ENCODE measurements around the gene ACSM2B. TPM values are rescaled to one million over a fixed set of nuclear protein-coding genes. Genes with fewer than 3 reads are reported as not detected.
"Not testable (repeated sequence)": the region's sequence is repeated elsewhere in the genome, so short reads cannot be mapped to it uniquely, and the experiment has no call there.

Gene ACSM2B
- total RNA-seq, 1 experiment from 2014 or later, result 1.4 TPM

- H3K36me3 ChIP-seq (ENCODE audit: control insufficient read depth, insufficient read depth, low read length), result no peaks in the 10 kb centered on the region
- H3K9me3 Mint-ChIP-seq (ENCODE audit: unreplicated experiment), result peaks cover 18% of the 10 kb centered on the region
- ChIA-PET CTCF (no interaction called here), POLR2A (no interaction called here)
- no peak overlapping the region for H3K4me3 ChIP-seq (ENCODE audit: low read depth, low read length)
- H3K4me3 Mint-ChIP-seq (ENCODE audit: unreplicated experiment), result no peak overlapping the region
- no peaks in the 10 kb centered on the region for H3K27me3 ChIP-seq (replicated peaks; ENCODE audit: control insufficient read depth, insufficient read depth, low read length)
- no peaks in the 10 kb centered on the region for H3K27me3 Mint-ChIP-seq (ENCODE audit: insufficient read depth, unreplicated experiment)
- H3K4me1 Mint-ChIP-seq (ENCODE audit: low read depth, unreplicated experiment), result no peaks in the 10 kb centered on the region
- no peaks in the 10 kb centered on the region for H3K9me3 ChIP-seq
- DNase-seq, result no peak
- H3K36me3 Mint-ChIP-seq (ENCODE audit: insufficient read depth, unreplicated experiment), result no peaks in the 10 kb centered on the region
- intact Hi-C loops (cut with micrococcal nuclease; ENCODE audit: unreplicated experiment), result no loop called here
- H3K4me1 ChIP-seq, result no peaks in the 10 kb centered on the region
- no TSS peak for BruUV-seq (replicated peaks)
- TF ChIP-seq CTCF (IDR thresholded peaks at IDR 0.05; ENCODE audit: insufficient read depth in 1 of 2, low read depth in 1 of 2, low read length in 1 of 2, severe bottlenecking in 1 of 2, unreplicated experiment in 1 of 2), result no peak
- no peak overlapping the region for H3K27ac Mint-ChIP-seq (ENCODE audit: unreplicated experiment)
Measured at GRCh38 chr16:20568404-20568803, 7.8 kb downstream of the ACSM2B start.

GRCh38 chr16:20566864-20567263, 9.3 kb downstream of the ACSM2B start:
- no peak overlapping the region for H3K4me3 Mint-ChIP-seq (ENCODE audit: unreplicated experiment)
- intact Hi-C loops (cut with micrococcal nuclease; ENCODE audit: unreplicated experiment), result no loop called here
- H3K27ac Mint-ChIP-seq (ENCODE audit: unreplicated experiment), result no peak overlapping the region
- no TSS peak for BruUV-seq (replicated peaks)
- H3K9me3 Mint-ChIP-seq (ENCODE audit: unreplicated experiment), result peaks cover 18% of the 10 kb centered on the region
- TF ChIP-seq CTCF (IDR thresholded peaks at IDR 0.05; ENCODE audit: insufficient read depth in 1 of 2, low read depth in 1 of 2, low read length in 1 of 2, severe bottlenecking in 1 of 2, unreplicated experiment in 1 of 2), result no peak
- no peaks in the 10 kb centered on the region for H3K4me1 Mint-ChIP-seq (ENCODE audit: low read depth, unreplicated experiment)
- DNase-seq, result no peak
- CTCF ChIA-PET, result no interaction called here
- H3K4me1 ChIP-seq, result no peaks in the 10 kb centered on the region
- no peaks in the 10 kb centered on the region for H3K36me3 Mint-ChIP-seq (ENCODE audit: insufficient read depth, unreplicated experiment)
- no peaks in the 10 kb centered on the region for H3K27me3 ChIP-seq (replicated peaks; ENCODE audit: control insufficient read depth, insufficient read depth, low read length)
- no peak overlapping the region for H3K4me3 ChIP-seq (ENCODE audit: low read depth, low read length)
- no peaks in the 10 kb centered on the region for H3K36me3 ChIP-seq (ENCODE audit: control insufficient read depth, insufficient read depth, low read length)
- POLR2A ChIA-PET, result no interaction called here
- no peaks in the 10 kb centered on the region for H3K27me3 Mint-ChIP-seq (ENCODE audit: insufficient read depth, unreplicated experiment)
- no peaks in the 10 kb centered on the region for H3K9me3 ChIP-seq

DNA sequence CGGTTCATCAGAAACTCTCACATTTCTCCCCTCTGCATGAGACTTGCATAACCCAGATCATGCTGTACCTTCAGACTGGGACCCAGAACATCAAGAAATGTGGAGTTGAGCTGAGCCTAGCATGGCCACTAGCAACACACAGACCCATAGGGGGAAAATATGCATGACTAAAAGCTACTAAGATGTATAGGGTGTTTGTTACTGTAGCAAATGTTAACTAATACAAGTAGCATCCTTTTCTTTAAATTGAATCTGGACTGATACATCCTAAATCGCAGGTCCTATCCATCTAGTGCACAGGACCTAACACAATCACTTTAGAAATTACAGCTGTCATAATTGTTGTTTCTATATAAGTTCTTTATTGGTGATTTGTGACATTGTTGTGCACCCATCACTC, 10.8 kb downstream of the ACSM2B start:
- H3K4me3 Mint-ChIP-seq (ENCODE audit: unreplicated experiment); POLR2A ChIA-PET; CTCF ChIA-PET; DNase-seq; H3K4me1 Mint-ChIP-seq (ENCODE audit: low read depth, unreplicated experiment); H3K27ac Mint-ChIP-seq (ENCODE audit: unreplicated experiment); H3K4me3 ChIP-seq (ENCODE audit: low read depth, low read length); intact Hi-C loops (cut with micrococcal nuclease; ENCODE audit: unreplicated experiment); H3K27me3 Mint-ChIP-seq (ENCODE audit: insufficient read depth, unreplicated experiment); H3K36me3 ChIP-seq (ENCODE audit: control insufficient read depth, insufficient read depth, low read length); H3K27me3 ChIP-seq (replicated peaks; ENCODE audit: control insufficient read depth, insufficient read depth, low read length); H3K9me3 ChIP-seq; H3K36me3 Mint-ChIP-seq (ENCODE audit: insufficient read depth, unreplicated experiment); BruUV-seq (replicated peaks); H3K4me1 ChIP-seq: not testable (repeated sequence)
- peaks cover 15% of the 10 kb centered on the region for H3K9me3 Mint-ChIP-seq (ENCODE audit: unreplicated experiment)

GRCh38 chr16:20564218-20564617, 11.9 kb downstream of the ACSM2B start:
- H3K4me1 Mint-ChIP-seq (ENCODE audit: low read depth, unreplicated experiment); BruUV-seq (replicated peaks): not testable (repeated sequence)

GRCh38 chr16:20555628-20556027, 20.5 kb downstream of the ACSM2B start:
- H3K9me3 ChIP-seq; H3K27me3 ChIP-seq (replicated peaks; ENCODE audit: control insufficient read depth, insufficient read depth, low read length); intact Hi-C loops (cut with micrococcal nuclease; ENCODE audit: unreplicated experiment); H3K4me1 ChIP-seq; H3K27me3 Mint-ChIP-seq (ENCODE audit: insufficient read depth, unreplicated experiment); H3K27ac Mint-ChIP-seq (ENCODE audit: unreplicated experiment); H3K36me3 ChIP-seq (ENCODE audit: control insufficient read depth, insufficient read depth, low read length); CTCF ChIA-PET; H3K4me3 ChIP-seq (ENCODE audit: low read depth, low read length); DNase-seq; H3K36me3 Mint-ChIP-seq (ENCODE audit: insufficient read depth, unreplicated experiment); BruUV-seq (replicated peaks); H3K4me3 Mint-ChIP-seq (ENCODE audit: unreplicated experiment); H3K4me1 Mint-ChIP-seq (ENCODE audit: low read depth, unreplicated experiment): not testable (repeated sequence)
- H3K9me3 Mint-ChIP-seq (ENCODE audit: unreplicated experiment), result peaks cover 19% of the 10 kb centered on the region
- POLR2A ChIA-PET, result interaction anchor here (0.6 kb wide), 1 partner anchor 186 kb away, joined by 3 read pairs; no protein-coding TSS in a partner anchor

More at GRCh38 chr16:20564218-20564617, 11.9 kb downstream of the ACSM2B start:
- intact Hi-C loops (cut with micrococcal nuclease; ENCODE audit: unreplicated experiment); H3K27me3 ChIP-seq (replicated peaks; ENCODE audit: control insufficient read depth, insufficient read depth, low read length); H3K4me3 Mint-ChIP-seq (ENCODE audit: unreplicated experiment); H3K36me3 ChIP-seq (ENCODE audit: control insufficient read depth, insufficient read depth, low read length); CTCF ChIA-PET; DNase-seq; H3K4me3 ChIP-seq (ENCODE audit: low read depth, low read length); H3K4me1 ChIP-seq; H3K9me3 ChIP-seq; H3K27ac Mint-ChIP-seq (ENCODE audit: unreplicated experiment); H3K27me3 Mint-ChIP-seq (ENCODE audit: insufficient read depth, unreplicated experiment); H3K36me3 Mint-ChIP-seq (ENCODE audit: insufficient read depth, unreplicated experiment); POLR2A ChIA-PET: not testable (repeated sequence)
- peaks cover 19% of the 10 kb centered on the region for H3K9me3 Mint-ChIP-seq (ENCODE audit: unreplicated experiment)

GRCh38 chr16:20554689-20555088, 21.5 kb downstream of the ACSM2B start:
- H3K27ac Mint-ChIP-seq (ENCODE audit: unreplicated experiment); H3K4me1 Mint-ChIP-seq (ENCODE audit: low read depth, unreplicated experiment); H3K36me3 Mint-ChIP-seq (ENCODE audit: insufficient read depth, unreplicated experiment); H3K4me1 ChIP-seq; DNase-seq; H3K9me3 ChIP-seq; BruUV-seq (replicated peaks); H3K27me3 ChIP-seq (replicated peaks; ENCODE audit: control insufficient read depth, insufficient read depth, low read length); H3K4me3 Mint-ChIP-seq (ENCODE audit: unreplicated experiment); H3K27me3 Mint-ChIP-seq (ENCODE audit: insufficient read depth, unreplicated experiment); CTCF ChIA-PET; H3K36me3 ChIP-seq (ENCODE audit: control insufficient read depth, insufficient read depth, low read length); H3K4me3 ChIP-seq (ENCODE audit: low read depth, low read length): not testable (repeated sequence)
- intact Hi-C loops (cut with micrococcal nuclease; ENCODE audit: unreplicated experiment), result loop anchor here (5.0 kb wide), 2 partner anchors 138 to 153 kb away; no protein-coding TSS in a partner anchor
- peaks cover 11% of the 10 kb centered on the region for H3K9me3 Mint-ChIP-seq (ENCODE audit: unreplicated experiment)
- POLR2A ChIA-PET, result interaction anchor here (0.6 kb wide), 1 partner anchor 187 kb away, joined by 3 read pairs; no protein-coding TSS in a partner anchor

All from Caco-2 (cell line).